ENCODE data around the gene MED27. TPM values are rescaled to one million over a fixed set of nuclear protein-coding genes. Genes with fewer than 3 reads are reported as not detected.

MED27 gene
- total and polyA plus RNA-seq, 2 of the 8 experiments (the other 6 are each of a cell fraction or from before 2014, with no cell fraction given), result 29.9 to 56.5 TPM

DNA sequence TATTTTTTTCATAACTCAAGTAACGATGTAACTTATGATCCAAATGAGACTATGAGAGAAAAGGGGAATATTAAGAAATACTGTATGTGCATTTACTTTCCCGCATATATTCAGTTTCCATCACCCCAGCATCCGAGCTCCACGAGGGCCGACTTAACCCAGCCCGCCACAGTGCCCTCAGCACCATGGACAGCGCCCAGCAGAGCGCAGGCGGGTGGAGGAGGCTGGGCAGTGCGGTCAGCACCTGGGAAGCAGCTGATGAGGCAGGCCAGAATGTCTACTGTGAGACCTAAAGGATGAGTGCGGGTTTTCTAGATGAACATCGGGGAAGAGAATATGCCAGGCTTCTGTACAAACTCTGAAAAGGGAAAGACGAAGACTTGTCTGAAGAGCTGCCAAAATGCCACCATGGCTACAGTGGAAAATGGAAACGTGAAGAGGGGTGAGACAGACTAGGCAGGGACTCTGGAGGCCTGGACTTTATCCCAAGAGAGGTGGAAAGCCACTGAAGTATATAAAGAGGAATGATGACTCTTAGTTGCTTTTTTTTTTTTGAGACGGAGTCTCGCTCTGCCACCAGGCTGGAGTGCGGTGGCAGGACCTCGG lies 34.5 kb upstream of the MED27 start (continued):
- TF ChIP-seq, protein P1, sequence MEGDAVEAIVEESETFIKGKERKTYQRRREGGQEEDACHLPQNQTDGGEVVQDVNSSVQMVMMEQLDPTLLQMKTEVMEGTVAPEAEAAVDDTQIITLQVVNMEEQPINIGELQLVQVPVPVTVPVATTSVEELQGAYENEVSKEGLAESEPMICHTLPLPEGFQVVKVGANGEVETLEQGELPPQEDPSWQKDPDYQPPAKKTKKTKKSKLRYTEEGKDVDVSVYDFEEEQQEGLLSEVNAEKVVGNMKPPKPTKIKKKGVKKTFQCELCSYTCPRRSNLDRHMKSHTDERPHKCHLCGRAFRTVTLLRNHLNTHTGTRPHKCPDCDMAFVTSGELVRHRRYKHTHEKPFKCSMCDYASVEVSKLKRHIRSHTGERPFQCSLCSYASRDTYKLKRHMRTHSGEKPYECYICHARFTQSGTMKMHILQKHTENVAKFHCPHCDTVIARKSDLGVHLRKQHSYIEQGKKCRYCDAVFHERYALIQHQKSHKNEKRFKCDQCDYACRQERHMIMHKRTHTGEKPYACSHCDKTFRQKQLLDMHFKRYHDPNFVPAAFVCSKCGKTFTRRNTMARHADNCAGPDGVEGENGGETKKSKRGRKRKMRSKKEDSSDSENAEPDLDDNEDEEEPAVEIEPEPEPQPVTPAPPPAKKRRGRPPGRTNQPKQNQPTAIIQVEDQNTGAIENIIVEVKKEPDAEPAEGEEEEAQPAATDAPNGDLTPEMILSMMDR (IDR thresholded peaks at IDR 0.05; ENCODE audit: control extremely low read depth in 1 of 3, insufficient read depth in 1 of 3, low read depth in 1 of 3, low read length in 3 of 3), result no peak
- TF ChIP-seq, protein P2, sequence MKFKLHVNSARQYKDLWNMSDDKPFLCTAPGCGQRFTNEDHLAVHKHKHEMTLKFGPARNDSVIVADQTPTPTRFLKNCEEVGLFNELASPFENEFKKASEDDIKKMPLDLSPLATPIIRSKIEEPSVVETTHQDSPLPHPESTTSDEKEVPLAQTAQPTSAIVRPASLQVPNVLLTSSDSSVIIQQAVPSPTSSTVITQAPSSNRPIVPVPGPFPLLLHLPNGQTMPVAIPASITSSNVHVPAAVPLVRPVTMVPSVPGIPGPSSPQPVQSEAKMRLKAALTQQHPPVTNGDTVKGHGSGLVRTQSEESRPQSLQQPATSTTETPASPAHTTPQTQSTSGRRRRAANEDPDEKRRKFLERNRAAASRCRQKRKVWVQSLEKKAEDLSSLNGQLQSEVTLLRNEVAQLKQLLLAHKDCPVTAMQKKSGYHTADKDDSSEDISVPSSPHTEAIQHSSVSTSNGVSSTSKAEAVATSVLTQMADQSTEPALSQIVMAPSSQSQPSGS (IDR thresholded peaks at IDR 0.05; ENCODE audit: low read length), result no peak
- peak; percentile 72; the same call in 1 of the 2 replicates for TF ChIP-seq GABPA (IDR thresholded peaks at IDR 0.05; ENCODE audit: borderline replicate concordance, insufficient read depth, low read length)
- TF ChIP-seq, protein P3, sequence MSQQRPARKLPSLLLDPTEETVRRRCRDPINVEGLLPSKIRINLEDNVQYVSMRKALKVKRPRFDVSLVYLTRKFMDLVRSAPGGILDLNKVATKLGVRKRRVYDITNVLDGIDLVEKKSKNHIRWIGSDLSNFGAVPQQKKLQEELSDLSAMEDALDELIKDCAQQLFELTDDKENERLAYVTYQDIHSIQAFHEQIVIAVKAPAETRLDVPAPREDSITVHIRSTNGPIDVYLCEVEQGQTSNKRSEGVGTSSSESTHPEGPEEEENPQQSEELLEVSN (IDR thresholded peaks at IDR 0.05), result no peak
- TF ChIP-seq TBP (IDR thresholded peaks at IDR 0.05; ENCODE audit: low read depth, low read length), result no peak
- TF ChIP-seq SUZ12 (IDR thresholded peaks at IDR 0.05; ENCODE audit: low read length), result no peak
- TF ChIP-seq EZH2 (IDR thresholded peaks at IDR 0.05; ENCODE audit: low read depth, low read length, severe bottlenecking), result no peak
- TF ChIP-seq TEAD4 (IDR thresholded peaks at IDR 0.05; ENCODE audit: low read depth, low read length), result no peak
- TF ChIP-seq TCF12 (IDR thresholded peaks at IDR 0.05; ENCODE audit: low read depth, low read length), result no peak
- TF ChIP-seq KDM5A (IDR thresholded peaks at IDR 0.05; ENCODE audit: low read length), result no peak
- TF ChIP-seq RNF2 (IDR thresholded peaks at IDR 0.05; ENCODE audit: borderline replicate concordance, low read depth, low read length, missing control alignments, poor library complexity, severe bottlenecking), result no peak
- 0 out of 4 replicates have a peak, but pooled peaks have one; percentile 61 to 78 for TF ChIP-seq HDAC2 (IDR thresholded peaks at IDR 0.05; ENCODE audit: borderline replicate concordance in 1 of 2, low read depth in 2 of 2, low read length in 2 of 2)
